Ovary (tissue), 3 donors: ENCODE results near the gene MBD3L5.
"Not testable (repeated sequence)": the region's sequence is repeated elsewhere in the genome, so short reads cannot be mapped to it uniquely, and the experiment has no call there.

Experiments
- CTCF ChIP-seq, 3 donors: fragments of 450-650 bp in 2 of 3; fragments of 200-600 bp in 1 of 3; IDR thresholded peaks; one replicate each; pipeline versions ENCODE4 v1.5.1 to v1.8.0; 2016 to 2022; ENCODE audit warnings: antibody characterized with exemption in 3 of 3, mild to moderate bottlenecking in 1 of 3
- EP300 ChIP-seq: sonication (generic); formaldehyde crosslinking; IDR thresholded peaks from one replicate; pipeline ENCODE4 v1.6.1; 2017; ENCODE audit warnings: antibody characterized with exemption
- POLR2A ChIP-seq: fragments of 450-650 bp; IDR thresholded peaks from one replicate; pipeline ENCODE4 v1.6.1; 2017; ENCODE audit warnings: antibody characterized with exemption, mild to moderate bottlenecking, moderate library complexity
- donor health status: DM: no; HTN: no; CAD: no.

- TF ChIP-seq CTCF (IDR thresholded peaks at IDR 0.05); POLR2A; EP300: not testable (repeated sequence)
These were observed 36.7 kb downstream of the MBD3L5 start for GRCh38 chr19:7067122-7067521.
